Activated CD4-positive, alpha-beta T cell treated with anti-CD3 and anti-CD28 coated beads for 1 hour (primary cell): ENCODE results near the gene SHISA6.
"Not testable (repeated sequence)": the region's sequence is repeated elsewhere in the genome, so short reads cannot be mapped to it uniquely, and the experiment has no call there.

Source experiments
- DNase-seq: peaks from one replicate; pipeline ENCODE4 v3.0.0-alpha.2; 2020

The SHISA6 gene

DNA sequence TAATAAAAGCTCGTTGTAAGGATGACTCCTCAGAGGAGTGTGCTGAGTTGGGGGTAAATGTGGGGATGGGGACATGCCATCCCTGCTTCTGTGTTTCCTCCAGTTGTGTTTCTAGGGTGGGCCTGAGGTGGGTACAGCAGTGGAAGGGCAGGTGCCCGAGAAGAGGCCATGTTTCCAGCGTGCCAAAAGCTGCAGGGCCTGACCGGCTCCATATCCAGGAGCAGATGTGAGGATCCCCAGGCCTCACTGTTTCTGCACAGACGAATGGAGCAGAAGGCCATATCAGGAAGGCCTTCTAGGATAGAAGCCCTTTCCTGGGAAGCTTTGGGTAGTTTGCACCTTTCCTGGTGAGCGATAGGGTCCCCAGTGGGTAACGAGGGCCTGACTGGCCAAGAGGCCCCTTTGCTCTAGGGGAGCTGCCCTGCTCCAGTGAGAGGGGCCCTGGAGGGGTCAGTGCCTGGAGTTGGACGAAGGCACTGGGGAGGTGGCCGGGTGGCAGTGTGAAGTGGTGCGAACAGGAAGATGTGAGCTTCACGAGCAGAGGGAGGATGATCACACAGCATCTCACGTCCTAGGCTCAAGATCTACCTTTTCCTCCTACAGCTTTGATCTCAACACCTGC is 62.9 kb downstream of the SHISA6 start:
- no peak for DNase-seq

- no peak for DNase-seq
Measured at GRCh38 chr17:11304568-11304967, 63.6 kb downstream of the SHISA6 start.

DNA sequence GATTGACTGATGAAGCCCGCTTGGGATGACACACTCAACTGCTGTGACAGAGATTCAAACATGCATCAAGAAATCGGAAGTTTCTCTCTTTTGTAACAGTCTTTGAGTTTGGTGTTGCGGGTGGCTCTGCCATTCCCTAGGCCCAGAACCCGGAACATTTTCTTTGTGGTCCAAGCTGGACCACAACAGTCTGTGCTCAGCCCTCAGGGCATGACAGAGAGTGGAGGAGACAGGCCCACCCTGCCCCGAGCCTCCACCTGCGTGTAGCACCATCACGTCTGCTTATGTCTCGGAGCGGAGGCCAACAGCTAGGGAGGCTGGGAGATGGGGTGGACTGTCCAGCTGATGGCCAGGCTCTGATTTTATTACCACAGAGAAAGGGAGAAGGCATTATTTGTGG is 64.5 kb downstream of the SHISA6 start:
- no peak for DNase-seq

- DNase-seq: no peak
Measured at GRCh38 chr17:11308531-11308930, 67.5 kb downstream of the SHISA6 start.

DNA sequence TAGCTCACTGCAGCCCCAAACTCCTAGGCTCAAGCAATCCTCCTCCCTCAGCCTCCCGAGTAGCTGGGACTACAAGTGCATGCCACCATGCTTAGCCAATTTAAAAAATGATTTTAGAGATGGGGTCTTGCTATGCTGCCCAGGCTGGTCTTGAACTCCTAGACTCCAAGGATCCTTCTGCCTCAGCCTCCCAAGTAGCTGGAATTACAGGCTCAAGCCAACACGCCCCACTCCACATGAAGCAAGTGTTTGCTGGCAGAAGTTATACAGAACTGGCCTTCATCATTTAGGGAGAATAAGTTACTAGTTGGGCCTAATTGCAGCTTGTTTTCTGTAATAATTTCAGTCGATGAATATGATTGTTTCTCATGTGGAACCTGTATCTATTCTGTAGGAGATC is 68.0 kb downstream of the SHISA6 start:
- no peak for DNase-seq

GRCh38 chr17:11309850-11310249 is 68.8 kb downstream of the SHISA6 start:
- DNase-seq: no peak

DNA sequence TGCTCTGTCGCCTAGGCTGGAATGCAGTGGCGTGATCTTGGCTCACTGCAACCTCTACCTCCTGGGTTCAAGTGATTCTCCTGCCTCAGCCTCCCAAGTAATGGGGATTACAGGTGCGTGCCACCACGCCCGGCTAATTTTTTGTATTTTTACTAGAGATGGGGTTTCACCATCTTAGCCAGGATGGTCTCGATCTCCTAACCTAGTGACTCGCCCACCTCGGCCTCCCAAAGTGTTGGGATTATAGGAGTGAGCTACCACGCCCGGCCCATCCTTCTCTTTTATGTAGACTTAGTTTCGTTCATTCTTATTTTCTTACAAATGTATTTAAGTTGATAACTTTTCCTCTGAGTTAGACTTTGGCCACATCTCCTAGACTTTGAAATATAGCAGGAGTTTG is 75.4 kb downstream of the SHISA6 start:
- not testable (repeated sequence) for DNase-seq

- no peak for DNase-seq
Measured at GRCh38 chr17:11318207-11318606, 77.2 kb downstream of the SHISA6 start.

- DNase-seq: no peak
Measured at GRCh38 chr17:11319894-11320293, 78.9 kb downstream of the SHISA6 start.

GRCh38 chr17:11324021-11324420 is 83.0 kb downstream of the SHISA6 start:
- DNase-seq: no peak

GRCh38 chr17:11324846-11325420 is 83.9 kb downstream of the SHISA6 start:
- no peak for DNase-seq

- no peak for DNase-seq
Measured at GRCh38 chr17:11326492-11326891, 85.5 kb downstream of the SHISA6 start.

GRCh38 chr17:11328770-11329169 is 87.8 kb downstream of the SHISA6 start:
- DNase-seq: no peak

- DNase-seq: no peak
Measured at GRCh38 chr17:11330006-11330405, 89.0 kb downstream of the SHISA6 start.

GRCh38 chr17:11330826-11331225 is 89.8 kb downstream of the SHISA6 start:
- no peak for DNase-seq

- DNase-seq: no peak
Measured at GRCh38 chr17:11331547-11332513, 90.8 kb downstream of the SHISA6 start.

- DNase-seq: no peak
Measured at GRCh38 chr17:11332706-11333105, 91.7 kb downstream of the SHISA6 start.

GRCh38 chr17:11334493-11334892 is 93.5 kb downstream of the SHISA6 start:
- no peak for DNase-seq

- DNase-seq: no peak
Measured at GRCh38 chr17:11336290-11336689, 95.3 kb downstream of the SHISA6 start.

- no peak for DNase-seq
Measured at GRCh38 chr17:11340803-11341202, 99.8 kb downstream of the SHISA6 start.

DNA sequence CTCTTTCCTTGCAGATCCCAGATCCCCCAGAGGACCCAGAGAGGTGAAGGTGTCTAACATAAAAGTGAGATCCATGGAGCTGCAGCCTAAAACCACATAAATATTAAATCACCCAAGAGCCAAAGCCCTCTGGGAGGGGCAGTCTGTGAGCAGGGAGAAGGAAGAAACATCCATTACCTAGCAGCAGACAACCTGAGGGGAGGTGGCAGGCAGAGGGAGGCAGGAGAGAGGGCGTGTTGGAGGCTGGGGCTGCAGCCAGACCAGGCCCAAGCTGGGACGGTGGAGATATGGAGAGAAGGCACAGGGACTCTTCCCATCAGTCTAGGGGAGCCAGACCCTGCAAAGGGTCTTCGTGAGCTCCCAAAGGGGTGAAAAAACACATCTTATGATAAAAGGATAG is 101.1 kb downstream of the SHISA6 start:
- no peak for DNase-seq

- DNase-seq: no peak
Measured at GRCh38 chr17:11349106-11349505, 108.1 kb downstream of the SHISA6 start.

- no peak for DNase-seq
Measured at GRCh38 chr17:11351479-11351878, 110.5 kb downstream of the SHISA6 start.

GRCh38 chr17:11353601-11354000 is 112.6 kb downstream of the SHISA6 start:
- DNase-seq: no peak
